ENCODE measurements around the gene KL. TPM values are rescaled to one million over a fixed set of nuclear protein-coding genes. Genes with fewer than 3 reads are reported as not detected.

Gene KL
- total and polyA plus RNA-seq, 2 donors (not counting 1 experiment from before 2014, with no cell fraction given) = 0.07 TPM; not detected in 1

DNA sequence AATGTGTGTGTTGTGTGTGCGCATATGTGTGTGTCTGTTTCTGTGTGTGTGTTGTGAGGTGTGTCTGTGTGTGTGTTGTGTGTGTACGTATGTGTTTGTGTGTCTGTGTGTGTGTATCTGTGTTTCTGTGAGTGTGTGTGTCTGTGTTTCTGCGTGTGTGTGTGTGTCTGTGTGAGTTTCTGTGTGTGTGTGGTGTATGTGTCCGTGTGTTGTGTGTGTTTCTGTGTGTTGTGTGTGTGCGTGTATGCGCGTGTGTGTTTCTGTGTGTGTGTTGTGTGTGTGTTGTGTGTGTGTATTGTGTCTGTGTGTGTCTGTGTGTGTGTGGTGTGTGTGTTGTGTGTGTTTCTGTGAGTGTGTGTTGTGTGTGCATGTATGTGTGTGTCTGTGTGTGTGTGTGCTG is 38.9 kb upstream of the KL start:
- no peak overlapping the region for H3K27ac Mint-ChIP-seq
- H3K27me3 Mint-ChIP-seq = peaks cover 7% of the 10 kb centered on the region
- Histone ChIP-seq H3K9me3 (ENCODE audit: control extremely low read depth in 1 of 3, control insufficient read depth in 2 of 3, insufficient read depth in 1 of 3, low read length in 2 of 3) (no peaks in the 10 kb centered on the region), H4K20me1 (ENCODE audit: control insufficient read depth, insufficient read depth, low read length, poor library complexity, severe bottlenecking) (no peaks in the 10 kb centered on the region), H3K4me1 (ENCODE audit: control insufficient read depth in 2 of 2, insufficient read depth in 2 of 2, low read length in 2 of 2) (no peaks in the 10 kb centered on the region), H3K79me2 (ENCODE audit: control insufficient read depth, insufficient read depth, low read length) (no peaks in the 10 kb centered on the region), H3K27ac (ENCODE audit: low read length in 2 of 2) (no peak overlapping the region), H3K4me3 (ENCODE audit: control extremely low read depth in 1 of 5, extremely low read depth in 1 of 5, insufficient read depth in 1 of 5, low read depth in 2 of 5, low read length in 4 of 5) (no peak overlapping the region), H3K36me3 (replicated peaks in 1 of 2; ENCODE audit: control extremely low read depth in 1 of 2, control insufficient read depth in 1 of 2, extremely low read depth in 1 of 2, insufficient read depth in 2 of 2, low read length in 1 of 2) (no peaks in the 10 kb centered on the region), H3K9ac (ENCODE audit: low read length) (no peak overlapping the region), H2AFZ (ENCODE audit: insufficient read depth, low read depth, low read length, poor library complexity, severe bottlenecking) (no peak overlapping the region), H3K27me3 (replicated peaks in 1 of 4; ENCODE audit: control extremely low read depth in 1 of 4, control insufficient read depth in 3 of 4, insufficient read depth in 4 of 4, low read length in 3 of 4) (no peaks in the 10 kb centered on the region), H3K4me2 (replicated peaks; ENCODE audit: low read depth, low read length, poor library complexity, severe bottlenecking) (no peak overlapping the region)
- no peak overlapping the region for H3K4me3 Mint-ChIP-seq
- TF ChIP-seq, protein P1, sequence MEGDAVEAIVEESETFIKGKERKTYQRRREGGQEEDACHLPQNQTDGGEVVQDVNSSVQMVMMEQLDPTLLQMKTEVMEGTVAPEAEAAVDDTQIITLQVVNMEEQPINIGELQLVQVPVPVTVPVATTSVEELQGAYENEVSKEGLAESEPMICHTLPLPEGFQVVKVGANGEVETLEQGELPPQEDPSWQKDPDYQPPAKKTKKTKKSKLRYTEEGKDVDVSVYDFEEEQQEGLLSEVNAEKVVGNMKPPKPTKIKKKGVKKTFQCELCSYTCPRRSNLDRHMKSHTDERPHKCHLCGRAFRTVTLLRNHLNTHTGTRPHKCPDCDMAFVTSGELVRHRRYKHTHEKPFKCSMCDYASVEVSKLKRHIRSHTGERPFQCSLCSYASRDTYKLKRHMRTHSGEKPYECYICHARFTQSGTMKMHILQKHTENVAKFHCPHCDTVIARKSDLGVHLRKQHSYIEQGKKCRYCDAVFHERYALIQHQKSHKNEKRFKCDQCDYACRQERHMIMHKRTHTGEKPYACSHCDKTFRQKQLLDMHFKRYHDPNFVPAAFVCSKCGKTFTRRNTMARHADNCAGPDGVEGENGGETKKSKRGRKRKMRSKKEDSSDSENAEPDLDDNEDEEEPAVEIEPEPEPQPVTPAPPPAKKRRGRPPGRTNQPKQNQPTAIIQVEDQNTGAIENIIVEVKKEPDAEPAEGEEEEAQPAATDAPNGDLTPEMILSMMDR (IDR thresholded peaks at IDR 0.05) = no peak
- no peak for TF ChIP-seq EZH2 (IDR thresholded peaks at IDR 0.05; ENCODE audit: borderline replicate concordance, insufficient read depth, low read depth, low read length, poor library complexity, severe bottlenecking)
- whole genome bisulfite sequencing (ENCODE audit: insufficient coverage) = 81% methylated on average over 7 of the region's 7 CpGs
- no peaks in the 10 kb centered on the region for H3K4me1 Mint-ChIP-seq
- DNase-seq (no peak), ATAC-seq (ENCODE audit: low read depth) (no peak)
- intact Hi-C loops (cut with micrococcal nuclease) = no loop called here
- no peaks in the 10 kb centered on the region for H3K9me3 Mint-ChIP-seq (ENCODE audit: insufficient read depth)
- ChIA-PET POLR2A (no interaction called here), CTCF (no interaction called here)

DNA sequence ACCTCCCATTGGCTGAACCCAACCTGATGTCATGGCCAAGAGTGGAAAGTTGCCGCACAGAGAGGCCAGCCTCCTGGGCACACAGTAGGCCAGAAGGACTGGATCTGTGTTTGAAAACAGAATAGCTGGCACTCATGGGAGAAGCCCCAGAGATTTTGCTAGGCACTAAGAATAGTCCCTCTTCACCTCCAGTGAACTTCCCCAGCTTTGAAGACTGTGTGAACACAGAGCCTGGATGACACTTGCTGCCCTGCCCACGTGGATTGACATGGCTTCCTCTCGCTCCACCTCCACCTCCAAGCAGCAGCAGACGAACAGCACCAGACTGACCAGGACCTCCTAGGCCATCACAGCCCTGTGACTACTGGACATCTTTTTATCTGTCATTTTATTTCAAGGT is 37.9 kb upstream of the KL start:
- Histone ChIP-seq H2AFZ (ENCODE audit: insufficient read depth, low read depth, low read length, poor library complexity, severe bottlenecking) (no peak overlapping the region), H3K9ac (ENCODE audit: low read length) (no peak overlapping the region), H3K36me3 (replicated peaks in 1 of 2; ENCODE audit: control extremely low read depth in 1 of 2, control insufficient read depth in 1 of 2, extremely low read depth in 1 of 2, insufficient read depth in 2 of 2, low read length in 1 of 2) (no peaks in the 10 kb centered on the region), H3K27me3 (replicated peaks in 1 of 4; ENCODE audit: control extremely low read depth in 1 of 4, control insufficient read depth in 3 of 4, insufficient read depth in 4 of 4, low read length in 3 of 4) (no peaks in the 10 kb centered on the region), H3K4me3 (ENCODE audit: control extremely low read depth in 1 of 5, extremely low read depth in 1 of 5, insufficient read depth in 1 of 5, low read depth in 2 of 5, low read length in 4 of 5) (no peak overlapping the region), H3K4me1 (ENCODE audit: control insufficient read depth in 2 of 2, insufficient read depth in 2 of 2, low read length in 2 of 2) (no peaks in the 10 kb centered on the region), H3K9me3 (ENCODE audit: control extremely low read depth in 1 of 3, control insufficient read depth in 2 of 3, insufficient read depth in 1 of 3, low read length in 2 of 3) (no peaks in the 10 kb centered on the region), H3K27ac (ENCODE audit: low read length in 2 of 2) (no peak overlapping the region), H3K79me2 (ENCODE audit: control insufficient read depth, insufficient read depth, low read length) (no peaks in the 10 kb centered on the region), H4K20me1 (ENCODE audit: control insufficient read depth, insufficient read depth, low read length, poor library complexity, severe bottlenecking) (no peaks in the 10 kb centered on the region), H3K4me2 (replicated peaks; ENCODE audit: low read depth, low read length, poor library complexity, severe bottlenecking) (no peak overlapping the region)
- ATAC-seq (ENCODE audit: low read depth) = no peak
- Mint-ChIP-seq H3K9me3 (ENCODE audit: insufficient read depth) (no peaks in the 10 kb centered on the region), H3K27ac (no peak overlapping the region), H3K4me1 (no peaks in the 10 kb centered on the region), H3K27me3 (peaks cover 7% of the 10 kb centered on the region), H3K4me3 (no peak overlapping the region)
- DNase-seq = no peak
- intact Hi-C loops (cut with micrococcal nuclease) = no loop called here
- 84% methylated on average over 3 of the region's 4 CpGs for WGBS (ENCODE audit: insufficient coverage)
- ChIA-PET CTCF (no interaction called here), POLR2A (no interaction called here)
- TF ChIP-seq, protein P1 (IDR thresholded peaks at IDR 0.05) = no peak
- no peak for TF ChIP-seq EZH2 (IDR thresholded peaks at IDR 0.05; ENCODE audit: borderline replicate concordance, insufficient read depth, low read depth, low read length, poor library complexity, severe bottlenecking)
